GM19240 (cell line): ENCODE measurements around the gene TNFAIP2.
"Not testable (repeated sequence)": the region's sequence is repeated elsewhere in the genome, so short reads cannot be mapped to it uniquely, and the experiment has no call there.

Source experiments
- DNase-seq: peaks from one replicate; pipeline ENCODE4 v3.0.0; 2011; ENCODE audit warnings: low spot score; ENCODE audit not compliant: insufficient read length

TNFAIP2 gene

DNA sequence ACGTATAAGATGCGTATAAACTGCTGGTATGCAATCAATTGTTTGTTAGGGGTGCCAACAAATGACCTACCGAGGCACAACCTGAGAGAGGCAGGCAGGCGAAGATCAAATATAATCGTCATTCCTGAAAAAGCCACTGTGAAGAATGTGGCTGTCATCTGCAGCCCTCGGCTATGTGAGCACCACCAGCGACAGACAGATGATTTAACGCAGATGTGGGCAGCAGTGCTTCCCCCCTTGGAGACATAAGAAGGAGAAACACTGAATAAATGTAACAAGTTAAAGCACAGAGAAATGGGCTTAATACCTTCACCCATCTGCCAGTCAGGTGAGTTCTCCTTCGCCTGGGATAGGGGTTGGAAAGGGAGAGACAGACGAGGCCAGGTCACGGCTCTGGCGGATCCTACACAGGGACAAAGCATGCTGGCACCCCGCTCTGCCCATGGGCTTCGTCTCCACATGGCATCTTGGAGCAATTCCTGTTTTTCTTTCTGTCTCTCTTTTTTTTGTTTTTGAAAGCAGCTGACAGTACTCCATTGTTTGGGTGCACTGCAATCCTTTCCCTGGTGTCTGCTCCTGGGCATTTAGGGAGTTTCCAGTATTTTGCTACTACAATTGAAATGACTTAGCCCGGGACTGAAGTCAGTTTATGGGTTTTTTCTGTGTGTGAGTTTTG is 28.1 kb downstream of the TNFAIP2 start:
- no peak for DNase-seq

DNA sequence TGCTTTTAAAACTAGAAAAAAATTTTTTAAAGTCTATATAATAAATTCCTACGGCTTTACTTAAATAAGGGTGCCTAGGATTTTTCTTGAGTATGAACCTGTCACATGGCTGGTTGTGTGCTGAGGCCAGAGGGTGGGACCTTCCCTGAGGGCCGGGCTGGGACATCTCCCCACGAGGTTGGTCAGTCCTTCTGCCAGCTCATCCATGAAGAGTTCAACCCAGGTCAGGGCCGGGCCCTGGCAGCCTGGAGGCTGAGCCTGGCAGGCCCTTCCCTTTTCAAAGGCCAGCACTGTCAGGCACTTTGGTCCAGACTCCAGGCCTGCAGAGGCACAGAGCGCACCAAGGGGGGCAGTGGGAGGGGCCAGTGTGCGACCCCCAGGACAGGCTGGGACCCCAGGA is 31.7 kb downstream of the TNFAIP2 start:
- no peak for DNase-seq

GRCh38 chr14:103155416-103155815 is 32.2 kb downstream of the TNFAIP2 start:
- not testable (repeated sequence) for DNase-seq

- DNase-seq, result no peak
These were observed 32.6 kb downstream of the TNFAIP2 start for GRCh38 chr14:103155826-103156394.

DNA sequence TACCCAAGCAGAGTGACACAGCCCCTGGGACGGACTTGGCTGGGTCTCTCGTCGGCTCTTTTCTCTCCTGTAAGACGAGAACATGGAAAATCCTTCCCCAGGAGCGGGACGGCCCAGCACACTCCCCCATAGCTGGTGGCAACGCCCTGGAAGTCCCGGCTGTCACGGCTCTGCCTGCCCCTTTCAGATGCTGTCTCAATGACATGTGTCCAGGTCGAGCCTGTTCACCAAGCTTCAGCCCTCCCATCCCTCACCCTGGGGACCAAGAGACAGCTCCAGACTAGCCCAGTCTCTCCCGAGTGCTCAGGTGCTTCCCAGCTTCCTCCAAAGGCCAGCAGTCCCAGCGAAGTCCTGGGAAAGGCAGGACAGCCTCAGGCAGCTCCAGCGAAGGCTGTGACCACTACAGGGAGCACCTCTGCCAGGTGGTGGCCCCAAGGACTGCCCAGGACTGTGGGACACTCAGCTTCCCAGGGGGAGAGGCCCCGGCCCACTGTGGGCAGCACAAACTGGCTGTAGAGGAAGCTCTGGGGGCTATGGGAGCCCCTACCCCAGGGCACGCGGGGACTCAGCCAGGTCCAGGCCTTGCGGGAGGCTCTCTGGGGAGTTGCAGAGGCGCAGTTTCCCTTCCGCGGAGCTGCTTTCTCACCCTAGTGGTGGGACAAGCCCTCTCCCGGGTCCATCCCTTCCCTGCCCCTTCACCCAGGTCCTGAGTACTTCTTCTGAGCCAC is 33.6 kb downstream of the TNFAIP2 start:
- DNase-seq, result no peak

DNA sequence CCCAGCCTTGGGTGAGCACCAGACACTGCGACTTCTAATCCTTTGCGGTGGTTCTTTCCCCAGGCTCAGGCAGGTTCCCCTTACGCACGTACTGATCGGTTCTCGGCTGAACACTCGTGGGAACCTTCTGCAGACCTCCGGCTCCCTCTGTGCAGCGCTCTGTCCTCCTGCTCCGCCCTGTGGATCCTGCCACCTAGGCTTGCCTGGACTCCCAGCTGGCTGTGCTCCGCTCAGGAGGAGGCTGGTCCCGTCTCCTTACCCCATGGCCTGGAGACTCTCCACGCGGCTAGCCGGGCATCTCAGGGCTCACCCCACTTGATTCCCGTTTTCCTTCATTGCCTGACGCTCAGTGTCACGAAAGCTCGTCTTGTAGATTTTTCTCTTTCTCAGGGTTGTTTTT is 34.7 kb downstream of the TNFAIP2 start:
- no peak for DNase-seq

- no peak for DNase-seq
These were observed 35.4 kb downstream of the TNFAIP2 start for GRCh38 chr14:103158688-103159087.

DNA sequence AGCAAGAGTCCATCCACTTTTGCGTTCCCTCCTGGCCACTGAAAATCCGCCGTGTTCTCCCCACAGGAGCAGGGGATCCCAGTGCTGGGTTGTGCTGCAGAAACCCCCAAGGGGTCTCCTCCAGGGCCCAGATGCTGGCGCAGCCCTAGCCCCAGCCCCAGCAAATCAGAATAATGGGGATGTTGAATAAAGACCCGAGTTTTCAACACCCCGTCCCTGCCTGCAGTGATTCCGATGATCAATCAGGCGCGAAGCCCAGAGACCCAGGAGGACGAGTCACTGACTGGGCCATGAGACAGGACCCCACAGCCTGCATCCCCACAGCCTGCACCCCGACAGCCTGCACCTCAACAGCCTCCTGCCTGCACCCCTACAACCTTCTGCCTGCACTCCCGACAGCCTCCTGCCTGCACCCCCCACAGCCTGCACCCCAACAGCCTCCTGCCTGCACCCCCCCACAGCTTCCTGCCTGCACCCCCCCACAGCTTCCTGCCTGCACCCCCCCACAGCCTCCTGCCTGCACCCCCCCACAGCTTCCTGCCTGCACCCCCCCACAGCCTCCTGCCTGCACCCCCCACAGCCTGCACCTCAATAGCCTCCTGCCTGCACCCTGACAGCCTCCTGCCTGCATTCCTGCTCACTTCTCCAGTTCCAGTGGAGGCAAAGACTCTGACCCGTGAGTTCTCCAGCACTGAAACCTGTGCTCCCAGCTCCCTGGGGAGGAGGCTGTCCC is 37.2 kb downstream of the TNFAIP2 start:
- no peak for DNase-seq

GRCh38 chr14:103161054-103161397 is 37.8 kb downstream of the TNFAIP2 start:
- no peak for DNase-seq

DNA sequence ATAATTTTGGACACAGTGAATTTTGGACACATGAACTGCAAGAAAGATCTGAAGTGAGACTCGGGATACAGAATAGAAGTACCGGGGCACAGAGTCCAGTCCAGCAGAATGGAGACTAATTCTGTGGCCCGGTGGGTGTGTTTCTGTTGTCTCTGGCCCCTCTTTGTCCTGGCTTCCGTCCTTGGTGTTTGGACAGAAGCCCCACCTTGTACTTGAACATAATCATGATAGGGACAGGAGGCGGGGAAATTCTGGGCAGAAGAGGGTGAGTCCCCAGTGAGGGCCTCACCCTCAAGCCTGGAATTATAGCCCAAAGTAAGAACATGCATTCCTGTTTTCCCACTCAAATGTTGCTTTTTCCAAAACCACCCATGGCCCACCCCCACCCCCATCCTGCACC is 39.9 kb downstream of the TNFAIP2 start:
- no peak for DNase-seq

- DNase-seq, result no peak
These were observed 40.7 kb downstream of the TNFAIP2 start for GRCh38 chr14:103164006-103164405.

GRCh38 chr14:103164779-103165178 is 41.5 kb downstream of the TNFAIP2 start:
- DNase-seq, result no peak

DNA sequence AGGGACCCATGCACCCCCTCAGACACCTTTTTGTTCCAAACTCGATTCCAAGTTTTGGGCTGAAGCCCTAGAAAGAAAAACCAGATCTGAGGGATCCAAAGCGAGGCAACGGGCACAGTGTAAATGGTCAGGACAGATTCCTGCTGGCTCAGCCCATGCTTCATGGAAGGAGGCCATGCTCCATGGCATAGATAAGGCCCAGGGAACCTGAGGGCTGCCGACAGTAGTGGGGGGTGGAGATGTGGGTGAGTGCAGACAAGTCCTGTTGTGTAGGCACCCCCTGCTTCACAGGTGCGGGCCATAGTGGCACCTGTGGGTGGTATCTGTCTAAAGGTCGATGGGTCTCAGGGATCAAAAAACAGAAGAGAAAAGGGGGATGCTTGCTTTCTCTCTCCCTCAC is 42.1 kb downstream of the TNFAIP2 start:
- no peak for DNase-seq

DNA sequence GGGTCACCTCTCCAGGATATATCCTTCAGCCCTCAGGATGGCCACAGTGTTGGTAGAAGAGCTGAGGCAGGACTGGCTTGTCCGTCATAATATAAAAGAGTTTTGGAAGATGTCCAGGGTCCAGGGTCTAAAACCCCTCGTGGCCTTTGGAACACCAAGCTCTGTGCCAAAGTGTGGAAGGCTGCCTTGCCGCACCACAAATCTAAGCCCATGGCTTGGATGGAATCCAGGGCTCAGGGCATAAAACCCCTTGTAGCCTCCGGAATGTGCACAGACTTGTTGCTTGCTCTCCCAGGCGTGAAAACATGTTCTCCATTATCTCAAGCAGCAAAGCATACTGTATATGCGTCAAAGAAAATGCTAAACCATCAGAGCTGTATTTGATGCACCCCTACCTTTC is 46.7 kb downstream of the TNFAIP2 start:
- no peak for DNase-seq

DNA sequence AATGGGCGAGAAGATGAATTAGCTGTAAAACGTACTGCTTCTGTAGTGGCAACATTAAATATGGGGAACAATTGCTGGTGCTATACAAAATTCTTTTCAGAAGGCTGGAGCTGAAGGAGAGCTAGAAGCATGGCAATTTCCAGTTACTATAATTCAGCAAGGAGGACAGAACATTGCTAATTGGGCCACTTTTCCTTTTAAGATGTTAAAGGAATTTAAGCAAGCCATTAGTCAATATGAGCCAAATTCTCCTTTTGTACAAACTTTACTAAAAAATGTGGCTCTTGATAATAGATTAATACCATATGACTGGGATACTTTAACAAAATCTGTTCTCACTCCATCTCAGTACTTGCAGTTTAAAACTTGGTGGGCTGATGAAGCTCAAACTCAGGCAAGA is 47.9 kb downstream of the TNFAIP2 start:
- DNase-seq, result not testable (repeated sequence)

DNA sequence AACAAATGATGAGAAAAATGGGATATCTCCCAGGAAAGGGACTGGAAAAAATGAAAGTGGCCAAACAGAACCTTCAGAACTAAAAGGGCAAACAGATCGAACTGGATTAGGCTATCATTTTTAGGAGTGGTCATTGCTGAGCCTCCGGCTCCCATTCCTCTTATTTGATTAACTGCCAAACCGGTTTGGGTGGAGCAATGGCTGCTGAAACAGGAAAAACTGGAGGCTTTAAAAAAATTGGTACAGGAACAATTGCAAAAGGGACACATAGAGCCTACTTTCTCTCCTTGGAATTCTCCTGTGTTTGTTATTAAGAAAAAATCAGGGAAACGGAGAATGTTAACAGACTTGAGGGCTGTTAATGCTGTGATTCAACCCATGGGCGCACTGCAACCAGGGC is 49.7 kb downstream of the TNFAIP2 start:
- no peak for DNase-seq

GRCh38 chr14:103173887-103174286 is 50.6 kb downstream of the TNFAIP2 start:
- not testable (repeated sequence) for DNase-seq

DNA sequence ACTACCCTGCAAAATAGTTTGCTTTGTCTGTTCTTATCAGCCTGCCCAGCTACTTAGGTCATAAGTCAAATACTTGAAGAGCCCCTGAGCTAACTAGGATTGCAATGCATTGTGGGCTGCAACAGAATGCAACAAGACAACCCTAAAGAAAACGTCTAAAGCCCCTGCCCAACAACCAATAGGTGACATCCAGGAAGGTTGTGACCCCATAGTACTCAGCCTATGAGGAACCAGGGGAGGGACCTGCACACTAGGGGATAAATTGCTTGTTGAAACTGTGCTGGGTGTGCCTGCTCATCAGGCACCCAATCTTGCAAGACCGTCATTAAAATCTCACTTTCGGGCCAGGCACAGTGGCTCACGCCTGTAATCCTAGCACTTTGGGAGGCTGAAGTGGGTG is 52.9 kb downstream of the TNFAIP2 start:
- DNase-seq, result not testable (repeated sequence)

GRCh38 chr14:103177376-103177775 is 54.1 kb downstream of the TNFAIP2 start:
- no peak for DNase-seq

GRCh38 chr14:103178521-103178920 is 55.3 kb downstream of the TNFAIP2 start:
- DNase-seq, result no peak

DNA sequence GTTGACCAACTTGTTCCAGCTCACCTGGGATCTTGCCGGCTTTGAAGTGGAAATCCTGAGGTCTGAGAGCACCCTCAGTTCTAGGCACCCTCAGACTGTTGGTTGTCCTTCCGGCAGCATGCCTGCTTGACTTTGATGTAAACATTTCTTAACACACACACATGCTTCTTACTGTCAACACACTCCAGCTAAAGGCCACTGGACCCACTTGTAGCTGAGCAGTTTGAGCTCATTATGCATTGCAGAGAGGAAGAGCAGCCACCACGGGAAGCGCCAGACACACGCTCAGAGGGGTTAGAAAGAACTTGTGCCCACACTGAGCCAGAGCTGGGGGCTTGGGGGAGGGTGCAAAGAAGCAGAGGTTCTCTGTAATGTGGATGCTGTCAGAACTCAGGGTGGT is 55.8 kb downstream of the TNFAIP2 start:
- no peak for DNase-seq

GRCh38 chr14:103180331-103180730 is 57.1 kb downstream of the TNFAIP2 start:
- DNase-seq, result no peak
